Endothelial cell of umbilical vein (primary cell): Measurements from ENCODE around the gene MAPKAP1. TPM values are rescaled to one million over a fixed set of nuclear protein-coding genes. Genes with fewer than 3 reads are reported as not detected.

ENCODE experiments used
- BruUV-seq: library from RNA; stranded (reverse); fragments of 400-500 nt; replicated peaks from 2 replicates; lab custom pipeline; 2021; lab: Mats Ljungman, UMichigan
- CTCF ChIA-PET: fragments of 300-600, 350-600 bp; sonication (Branson Sonifier 250); formaldehyde crosslinking; loops from one replicate; lab custom pipeline; 2021; ENCODE audit warnings: antibody characterized with exemption, inconsistent platforms; lab: Charles Lee
- POLR2A ChIA-PET: fragments of 300-600, 350-600 bp; sonication (Branson Sonifier 250); formaldehyde crosslinking; loops from one replicate; lab custom pipeline; 2021; ENCODE audit warnings: antibody characterized with exemption, inconsistent platforms; lab: Charles Lee
- DNase-seq: peaks from one replicate; pipeline ENCODE4 v3.0.0-alpha.2; 2011; ENCODE audit warnings: low read depth, low spot score
- FAIRE-seq: peaks from 2 replicates; lab custom pipeline; 2011; peaks lifted over from hg19 to GRCh38; lab: Jason Lieb, UNC
- H2AFZ ChIP-seq: 2 replicates; pipeline ENCODE4 v1.6.0; 2012; ENCODE audit warnings: low read depth, low read length, control low read depth, inconsistent platforms
- H3K27ac ChIP-seq: 2 replicates; pipeline ENCODE4 v1.5.1; 2011; ENCODE audit warnings: low read depth, mild to moderate bottlenecking, control low read depth, low read length, moderate library complexity; ENCODE audit not compliant: insufficient read depth
- H3K27me3 ChIP-seq, 2 experiments: 2 replicates each; pipeline versions ENCODE4 v1.6.0 to v1.6.1; 2011; ENCODE audit warnings: low read length in 2 of 2, mixed read lengths in 1 of 2; ENCODE audit not compliant: control insufficient read depth in 2 of 2, insufficient read depth in 2 of 2
- H3K36me3 ChIP-seq, 2 experiments: 2 replicates in 1 of 2; 3 replicates in 1 of 2; pipeline ENCODE4 v1.5.1; 2011; ENCODE audit warnings: low read length in 2 of 2, mild to moderate bottlenecking in 1 of 2, moderate library complexity in 1 of 2; ENCODE audit not compliant: control insufficient read depth in 2 of 2, insufficient read depth in 2 of 2; ENCODE audit errors: extremely low read depth in 1 of 2
- H3K4me1 ChIP-seq: 3 replicates; pipeline ENCODE4 v1.5.1; 2011; ENCODE audit warnings: mild to moderate bottlenecking, low read length; ENCODE audit not compliant: control insufficient read depth, insufficient read depth; ENCODE audit errors: extremely low read depth
- H3K4me2 ChIP-seq: 2 replicates; pipeline ENCODE4 v1.6.1; 2011; ENCODE audit warnings: low read length, control low read depth, mixed read lengths; ENCODE audit not compliant: insufficient read depth
- H3K4me3 ChIP-seq, 3 experiments: fragments of 200-600 bp in 1 of 3; sonication (generic), shearing (Covaris generic) in 1 of 3; replicated peaks in 1 of 3; 2 replicates each; pipeline ENCODE4 v1.5.1; 2011 to 2016; ENCODE audit warnings: control low read depth in 3 of 3, low read length in 3 of 3, mild to moderate bottlenecking in 2 of 3, inconsistent platforms in 1 of 3, low read depth in 1 of 3, moderate library complexity in 1 of 3; ENCODE audit not compliant: insufficient read depth in 1 of 3
- H3K79me2 ChIP-seq: 2 replicates; pipeline ENCODE4 v1.6.0; 2012; ENCODE audit warnings: low read length, inconsistent platforms; ENCODE audit not compliant: control insufficient read depth, insufficient read depth
- H3K9ac ChIP-seq: replicated peaks from 2 replicates; pipeline ENCODE3; 2011; ENCODE audit warnings: low read length, control low read depth; ENCODE audit not compliant: insufficient read depth; ENCODE audit errors: extremely low read depth
- H3K9me1 ChIP-seq: replicated peaks from 3 replicates; pipeline ENCODE4 v1.6.0; 2011; ENCODE audit warnings: mild to moderate bottlenecking, low read length; ENCODE audit not compliant: control insufficient read depth, insufficient read depth; ENCODE audit errors: extremely low read depth
- H3K9me3 ChIP-seq: replicated peaks from 2 replicates; pipeline ENCODE4 v1.5.1; 2012; ENCODE audit warnings: low read length, inconsistent platforms; ENCODE audit not compliant: control insufficient read depth, insufficient read depth
- H4K20me1 ChIP-seq: replicated peaks from 2 replicates; pipeline ENCODE3; 2011; ENCODE audit warnings: mild to moderate bottlenecking, low read length; ENCODE audit not compliant: control insufficient read depth, insufficient read depth; ENCODE audit errors: extremely low read depth
- CTCF ChIP-seq, 2 donors: IDR thresholded peaks; 1 replicate in 1 of 2; 2 replicates in 1 of 2; pipeline ENCODE4 v1.5.1; 2011; ENCODE audit warnings: low read length in 2 of 2, mild to moderate bottlenecking in 2 of 2, moderate library complexity in 2 of 2, control low read depth in 1 of 2, inconsistent platforms in 1 of 2, low read depth in 1 of 2; ENCODE audit not compliant: insufficient read depth in 1 of 2; ENCODE audit errors: extremely low read depth in 1 of 2
- EZH2 ChIP-seq: IDR thresholded peaks from 2 replicates; pipeline ENCODE4 v1.6.1; 2012; ENCODE audit warnings: borderline replicate concordance, low read depth, mild to moderate bottlenecking, moderate library complexity, low read length, inconsistent platforms; ENCODE audit not compliant: severe bottlenecking
- FOS ChIP-seq: IDR thresholded peaks from 2 replicates; pipeline ENCODE4 v1.6.1; 2011; ENCODE audit warnings: mild to moderate bottlenecking, low read length, moderate library complexity, borderline replicate concordance; ENCODE audit not compliant: insufficient read depth
- GATA2 ChIP-seq: IDR thresholded peaks from 2 replicates; pipeline ENCODE4 v1.7.0; 2011; ENCODE audit warnings: low read depth, mild to moderate bottlenecking, moderate library complexity, mixed read lengths, low read length; ENCODE audit not compliant: insufficient read length, insufficient read depth
- JUN ChIP-seq: IDR thresholded peaks from 2 replicates; pipeline ENCODE4 v1.6.1; 2011; ENCODE audit warnings: borderline replicate concordance, low read depth; ENCODE audit not compliant: insufficient read length, insufficient read depth
- MAX ChIP-seq: IDR thresholded peaks from 2 replicates; pipeline ENCODE4 v1.6.1; 2011; ENCODE audit not compliant: insufficient read depth, insufficient read length
- MYC ChIP-seq: IDR thresholded peaks from one replicate; pipeline ENCODE4 v1.6.1; 2011; ENCODE audit warnings: mild to moderate bottlenecking, low read depth, low read length
- POLR2A ChIP-seq: IDR thresholded peaks from 2 replicates; pipeline ENCODE4 v1.6.1; 2012; ENCODE audit warnings: low read depth, mild to moderate bottlenecking, control low read depth, low read length
- POLR2AphosphoS5 ChIP-seq: IDR thresholded peaks from 2 replicates; pipeline ENCODE4 v1.6.1; 2012; ENCODE audit warnings: low read depth, mild to moderate bottlenecking, control low read depth, low read length, moderate library complexity; ENCODE audit not compliant: insufficient read depth
- dilution Hi-C: fragments of 300-500 bp; cut with MboI; formaldehyde crosslinking; loops from one replicate; pipeline ENCODE4 v1.15.0; 2019; ENCODE audit warnings: low sequenced_read_pairs; ENCODE audit not compliant: extremely low pct_ligation_motif_present
- intact Hi-C: fragments of 100-400 bp; cut with micrococcal nuclease; formaldehyde crosslinking; loops from one replicate; pipeline ENCODE4 v1.10.0; 2022
- polyA plus RNA-seq, 4 experiments: library from polyadenylated mRNA; depleted of rRNA in 3 of 4; stranded (reverse) in 3 of 4; unstranded in 1 of 4; fragments of >200 nt; gene quantifications; 2 replicates each; pipeline versions ENCODE4 v1.2.1 to v1.2.3, GENCODE V29; 2011 to 2012; ENCODE audit warnings: missing spikeins in 1 of 4
- total RNA-seq: library from RNA; stranded (reverse); gene quantifications from 2 replicates; pipeline ENCODE4 v1.2.3, GENCODE V29; 2021

The MAPKAP1 gene
- total and polyA plus RNA-seq, 2 donors (not counting 3 experiments of a cell fraction or from before 2014, with no cell fraction given): 61.9 to 99.1 TPM

- intact Hi-C loops: no loop called here
- no TSS peak for BruUV-seq
These were observed 174.0 kb downstream of the MAPKAP1 start for GRCh38 chr9:125532812-125533594.

More at GRCh38 chr9:125532812-125533594, 174.0 kb downstream of the MAPKAP1 start:
- ChIA-PET CTCF (interaction anchor here (0.8 to 1.5 kb wide), 4 partner anchors 9 to 36 kb away, joined by 3 read pairs; no protein-coding TSS in a partner anchor), POLR2A (no interaction called here)
- no peak for DNase-seq
- no peak for TF ChIP-seq POLR2AphosphoS5
- no peak for TF ChIP-seq FOS
- TF ChIP-seq EZH2: no peak
- TF ChIP-seq MYC: no peak
- no peak for TF ChIP-seq MAX
- no peak for TF ChIP-seq JUN
- TF ChIP-seq CTCF (IDR thresholded peaks at IDR 0.05; ENCODE audit: extremely low read depth in 1 of 2, insufficient read depth in 1 of 2, low read depth in 1 of 2, low read length in 2 of 2): no peak
- TF ChIP-seq GATA2: no peak
- no peak for TF ChIP-seq POLR2A
- dilution Hi-C loops: no loop called here
- no peaks in the 10 kb centered on the region for H3K36me3 ChIP-seq
- H3K9me3 ChIP-seq: no peaks in the 10 kb centered on the region
- H3K79me2 ChIP-seq: no peaks in the 10 kb centered on the region
- FAIRE-seq: no peak
- no peaks in the 10 kb centered on the region for H4K20me1 ChIP-seq
- H3K4me1 ChIP-seq: peaks cover 5% of the 10 kb centered on the region
- H3K4me3 ChIP-seq: no peak overlapping the region
- no peak overlapping the region for H2AFZ ChIP-seq
- no peak overlapping the region for H3K4me2 ChIP-seq
- H3K27ac ChIP-seq: no peak overlapping the region
- no peaks in the 10 kb centered on the region for H3K27me3 ChIP-seq
- no peaks in the 10 kb centered on the region for H3K9me1 ChIP-seq
- no peak overlapping the region for H3K9ac ChIP-seq
